ENCODE measurements around the gene PLOD3.
"Not testable (repeated sequence)": the region's sequence is repeated elsewhere in the genome, so short reads cannot be mapped to it uniquely, and the experiment has no call there.

PLOD3 gene

GRCh38 chr7:101217388-101218235 lies at the start of gene PLOD3, which contains the start of gene ZNHIT1:
Gene PLOD3, minus strand, starts transcription at chr7:101217581. Its CDS starts 307 bp downstream, at chr7:101217274.
Gene ZNHIT1, plus strand, starts transcription at chr7:101218165. Its CDS starts 31 bp downstream, at chr7:101218196.
- Histone ChIP-seq H3K9ac (ENCODE audit: low read length) (peak within 1 kb of the TSS; percentile 92), H3K27me3 (ENCODE audit: control insufficient read depth, insufficient read depth, low read length) (no peaks in the 10 kb centered on the region), H3K4me3 (ENCODE audit: low read length) (peak within 1 kb of the TSS; percentile 98), H3K36me3 (ENCODE audit: control insufficient read depth, insufficient read depth, low read length) (no peaks in the 10 kb centered on the region), H3K4me1 (ENCODE audit: control insufficient read depth, insufficient read depth, low read length) (peaks cover 35% of the 10 kb centered on the region), H3K9me3 (ENCODE audit: control insufficient read depth, low read length) (no peaks in the 10 kb centered on the region)

GRCh38 chr7:101265622-101266516 lies 48.5 kb upstream of the PLOD3 start:
- no peaks in the 10 kb centered on the region for H3K36me3 ChIP-seq (ENCODE audit: control insufficient read depth, insufficient read depth, low read length)
- no peaks in the 10 kb centered on the region for H3K9me3 ChIP-seq (ENCODE audit: control insufficient read depth, low read length)
- H3K27me3 ChIP-seq (ENCODE audit: control insufficient read depth, insufficient read depth, low read length) = no peaks in the 10 kb centered on the region
- no peak overlapping the region for H3K9ac ChIP-seq (ENCODE audit: low read length)
- no peak overlapping the region for H3K4me3 ChIP-seq (ENCODE audit: low read length)
- no peaks in the 10 kb centered on the region for H3K4me1 ChIP-seq (ENCODE audit: control insufficient read depth, insufficient read depth, low read length)

- not testable (repeated sequence) for H3K4me1 ChIP-seq (ENCODE audit: control insufficient read depth, insufficient read depth, low read length); H3K36me3 ChIP-seq (ENCODE audit: control insufficient read depth, insufficient read depth, low read length); H3K9ac ChIP-seq (ENCODE audit: low read length); H3K9me3 ChIP-seq (ENCODE audit: control insufficient read depth, low read length); H3K27me3 ChIP-seq (ENCODE audit: control insufficient read depth, insufficient read depth, low read length); H3K4me3 ChIP-seq (ENCODE audit: low read length)
These were observed 46.8 kb upstream of the PLOD3 start for GRCh38 chr7:101264102-101264706.

- H3K4me3 ChIP-seq (ENCODE audit: low read length) = no peak overlapping the region
- no peaks in the 10 kb centered on the region for H3K4me1 ChIP-seq (ENCODE audit: control insufficient read depth, insufficient read depth, low read length)
- no peaks in the 10 kb centered on the region for H3K36me3 ChIP-seq (ENCODE audit: control insufficient read depth, insufficient read depth, low read length)
- H3K9me3 ChIP-seq (ENCODE audit: control insufficient read depth, low read length) = no peaks in the 10 kb centered on the region
- H3K9ac ChIP-seq (ENCODE audit: low read length) = no peak overlapping the region
- H3K27me3 ChIP-seq (ENCODE audit: control insufficient read depth, insufficient read depth, low read length) = no peaks in the 10 kb centered on the region
These were observed 40.9 kb upstream of the PLOD3 start for GRCh38 chr7:101258243-101258731.

GRCh38 chr7:101255796-101256195 lies 38.4 kb upstream of the PLOD3 start:
- H3K36me3 ChIP-seq (ENCODE audit: control insufficient read depth, insufficient read depth, low read length) = no peaks in the 10 kb centered on the region
- H3K9me3 ChIP-seq (ENCODE audit: control insufficient read depth, low read length) = no peaks in the 10 kb centered on the region

GRCh38 chr7:101253199-101253598 lies 35.8 kb upstream of the PLOD3 start:
- H3K4me3 ChIP-seq (ENCODE audit: low read length); H3K36me3 ChIP-seq (ENCODE audit: control insufficient read depth, insufficient read depth, low read length); H3K27me3 ChIP-seq (ENCODE audit: control insufficient read depth, insufficient read depth, low read length); H3K9me3 ChIP-seq (ENCODE audit: control insufficient read depth, low read length); H3K4me1 ChIP-seq (ENCODE audit: control insufficient read depth, insufficient read depth, low read length); H3K9ac ChIP-seq (ENCODE audit: low read length): not testable (repeated sequence)

More at GRCh38 chr7:101255796-101256195, 38.4 kb upstream of the PLOD3 start:
- no peaks in the 10 kb centered on the region for H3K27me3 ChIP-seq (ENCODE audit: control insufficient read depth, insufficient read depth, low read length)
- peaks cover 5% of the 10 kb centered on the region for H3K4me1 ChIP-seq (ENCODE audit: control insufficient read depth, insufficient read depth, low read length)
- H3K9ac ChIP-seq (ENCODE audit: low read length) = no peak overlapping the region
- H3K4me3 ChIP-seq (ENCODE audit: low read length) = no peak overlapping the region

GRCh38 chr7:101251871-101252659 lies 34.7 kb upstream of the PLOD3 start:
- peak overlapping the region; percentile 84 for H3K9ac ChIP-seq (ENCODE audit: low read length)
- H3K4me3 ChIP-seq (ENCODE audit: low read length) = peak overlapping the region; percentile 82
- peaks cover 10% of the 10 kb centered on the region for H3K4me1 ChIP-seq (ENCODE audit: control insufficient read depth, insufficient read depth, low read length)
- H3K9me3 ChIP-seq (ENCODE audit: control insufficient read depth, low read length) = no peaks in the 10 kb centered on the region
- H3K36me3 ChIP-seq (ENCODE audit: control insufficient read depth, insufficient read depth, low read length) = no peaks in the 10 kb centered on the region
- no peaks in the 10 kb centered on the region for H3K27me3 ChIP-seq (ENCODE audit: control insufficient read depth, insufficient read depth, low read length)

- no peak overlapping the region for H3K4me3 ChIP-seq (ENCODE audit: low read length)
- no peak overlapping the region for H3K9ac ChIP-seq (ENCODE audit: low read length)
- no peaks in the 10 kb centered on the region for H3K27me3 ChIP-seq (ENCODE audit: control insufficient read depth, insufficient read depth, low read length)
- H3K9me3 ChIP-seq (ENCODE audit: control insufficient read depth, low read length) = no peaks in the 10 kb centered on the region
- H3K4me1 ChIP-seq (ENCODE audit: control insufficient read depth, insufficient read depth, low read length) = peaks cover 17% of the 10 kb centered on the region
- no peaks in the 10 kb centered on the region for H3K36me3 ChIP-seq (ENCODE audit: control insufficient read depth, insufficient read depth, low read length)
These were observed 32.9 kb upstream of the PLOD3 start for GRCh38 chr7:101250324-101250723.

- no peaks in the 10 kb centered on the region for H3K9me3 ChIP-seq (ENCODE audit: control insufficient read depth, low read length)
- no peak overlapping the region for H3K9ac ChIP-seq (ENCODE audit: low read length)
- H3K4me1 ChIP-seq (ENCODE audit: control insufficient read depth, insufficient read depth, low read length) = peaks cover 28% of the 10 kb centered on the region
- no peaks in the 10 kb centered on the region for H3K36me3 ChIP-seq (ENCODE audit: control insufficient read depth, insufficient read depth, low read length)
- no peaks in the 10 kb centered on the region for H3K27me3 ChIP-seq (ENCODE audit: control insufficient read depth, insufficient read depth, low read length)
- H3K4me3 ChIP-seq (ENCODE audit: low read length) = no peak overlapping the region
These were observed 30.9 kb upstream of the PLOD3 start for GRCh38 chr7:101248276-101248675.

GRCh38 chr7:101245147-101245668 lies 27.8 kb upstream of the PLOD3 start:
- H3K9ac ChIP-seq (ENCODE audit: low read length) = peak overlapping the region; percentile 85

More at GRCh38 chr7:101245147-101245668, 27.8 kb upstream of the PLOD3 start:
- no peaks in the 10 kb centered on the region for H3K27me3 ChIP-seq (ENCODE audit: control insufficient read depth, insufficient read depth, low read length)
- H3K4me3 ChIP-seq (ENCODE audit: low read length) = peak overlapping the region; percentile 97
- peaks cover 29% of the 10 kb centered on the region for H3K4me1 ChIP-seq (ENCODE audit: control insufficient read depth, insufficient read depth, low read length)
- H3K36me3 ChIP-seq (ENCODE audit: control insufficient read depth, insufficient read depth, low read length) = no peaks in the 10 kb centered on the region
- no peaks in the 10 kb centered on the region for H3K9me3 ChIP-seq (ENCODE audit: control insufficient read depth, low read length)
